Measurements from ENCODE around the gene HAND1.

DNA sequence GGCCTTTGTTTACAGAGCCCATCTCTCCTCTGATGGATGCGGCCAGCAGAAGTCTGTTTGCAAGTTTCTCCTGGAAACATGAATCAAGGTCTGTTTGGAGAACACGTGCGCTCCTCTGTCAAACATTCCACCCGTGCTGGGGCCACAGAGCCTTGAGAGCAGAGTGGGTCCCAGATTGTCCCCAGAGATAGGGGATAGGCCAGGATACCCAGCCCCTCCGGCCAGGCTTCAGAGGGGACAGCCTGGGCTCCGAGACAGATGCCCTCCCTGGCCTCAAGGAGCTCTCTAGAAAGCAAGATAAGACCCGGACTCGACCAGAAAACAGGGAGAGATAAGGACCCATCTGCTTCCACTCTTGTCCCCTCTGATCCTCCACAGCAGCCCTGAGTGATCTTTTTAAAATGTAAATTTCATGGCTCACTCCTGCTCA, 40.4 kb upstream of the HAND1 start:
- TF ChIP-seq POLR2A (IDR thresholded peaks at IDR 0.05): no peak
- TF ChIP-seq, protein P1, sequence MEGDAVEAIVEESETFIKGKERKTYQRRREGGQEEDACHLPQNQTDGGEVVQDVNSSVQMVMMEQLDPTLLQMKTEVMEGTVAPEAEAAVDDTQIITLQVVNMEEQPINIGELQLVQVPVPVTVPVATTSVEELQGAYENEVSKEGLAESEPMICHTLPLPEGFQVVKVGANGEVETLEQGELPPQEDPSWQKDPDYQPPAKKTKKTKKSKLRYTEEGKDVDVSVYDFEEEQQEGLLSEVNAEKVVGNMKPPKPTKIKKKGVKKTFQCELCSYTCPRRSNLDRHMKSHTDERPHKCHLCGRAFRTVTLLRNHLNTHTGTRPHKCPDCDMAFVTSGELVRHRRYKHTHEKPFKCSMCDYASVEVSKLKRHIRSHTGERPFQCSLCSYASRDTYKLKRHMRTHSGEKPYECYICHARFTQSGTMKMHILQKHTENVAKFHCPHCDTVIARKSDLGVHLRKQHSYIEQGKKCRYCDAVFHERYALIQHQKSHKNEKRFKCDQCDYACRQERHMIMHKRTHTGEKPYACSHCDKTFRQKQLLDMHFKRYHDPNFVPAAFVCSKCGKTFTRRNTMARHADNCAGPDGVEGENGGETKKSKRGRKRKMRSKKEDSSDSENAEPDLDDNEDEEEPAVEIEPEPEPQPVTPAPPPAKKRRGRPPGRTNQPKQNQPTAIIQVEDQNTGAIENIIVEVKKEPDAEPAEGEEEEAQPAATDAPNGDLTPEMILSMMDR (IDR thresholded peaks at IDR 0.05): no peak
